HepG2 (cell line): ENCODE data around the gene CTDSP1. TPM values are rescaled to one million over a fixed set of nuclear protein-coding genes. Genes with fewer than 3 reads are reported as not detected.

Experiments used
- ATF7-NPFF ChIP-seq: sonication (generic); formaldehyde crosslinking; IDR thresholded peaks from 2 replicates; pipeline ENCODE4 v1.8.1; 2023; ENCODE audit warnings: mild to moderate bottlenecking, low read depth, missing genetic modification reagents, moderate library complexity
- CEBPZ ChIP-seq: IDR thresholded peaks from 2 replicates; pipeline ENCODE4 v1.6.1; 2012; ENCODE audit warnings: low read length, improper control_type of control experiment
- EHMT2 ChIP-seq: fragments of 200-600 bp; sonication (generic); IDR thresholded peaks from 2 replicates; pipeline ENCODE4 v1.7.0; 2017; ENCODE audit warnings: antibody characterized with exemption, low read depth, low read length, borderline replicate concordance
- HNF1A ChIP-seq, 2 experiments: sonication (generic) in 1 of 2; formaldehyde crosslinking in 1 of 2; IDR thresholded peaks; 2 replicates each; pipeline versions ENCODE4 v1.4.0 to v1.6.1; 2016 to 2020; ENCODE audit warnings: borderline replicate concordance in 1 of 2, low read depth in 1 of 2, mild to moderate bottlenecking in 1 of 2, missing genetic modification reagents in 1 of 2
- KDM5A ChIP-seq: fragments of 200-600 bp; sonication (generic); IDR thresholded peaks from 2 replicates; pipeline ENCODE4 v1.7.0; 2018; ENCODE audit warnings: antibody characterized with exemption, mild to moderate bottlenecking, low read length, borderline replicate concordance
- MATR3 ChIP-seq: sonication (generic); formaldehyde crosslinking; IDR thresholded peaks from 2 replicates; pipeline ENCODE4 v1.4.0; 2020; ENCODE audit warnings: missing genetic modification reagents
- MIER3 ChIP-seq: IDR thresholded peaks from 2 replicates; pipeline ENCODE4 v1.6.1; 2016; ENCODE audit warnings: missing compliant biosample characterization, borderline replicate concordance
- REL ChIP-seq: sonication (generic); formaldehyde crosslinking; conservative IDR thresholded peaks from 2 replicates; pipeline ENCODE4 v1.8.0; 2022; ENCODE audit warnings: mild to moderate bottlenecking, missing genetic modification reagents, moderate library complexity
- RFX1 ChIP-seq: fragments of 450-650 bp; IDR thresholded peaks from 2 replicates; pipeline ENCODE4 v1.6.1; 2017
- TFE3 ChIP-seq: IDR thresholded peaks from 2 replicates; pipeline ENCODE4 v1.6.1; 2016
- ZBED4 ChIP-seq: sonication (generic); formaldehyde crosslinking; IDR thresholded peaks from 2 replicates; pipeline ENCODE4 v1.4.0; 2020; ENCODE audit warnings: missing genetic modification reagents, borderline replicate concordance
- ZNF251 ChIP-seq: sonication (generic); formaldehyde crosslinking; IDR thresholded peaks from 2 replicates; pipeline ENCODE4 v1.9.0; 2021; ENCODE audit warnings: mild to moderate bottlenecking, missing genetic modification reagents
- ZNF274 ChIP-seq: sonication (generic); formaldehyde crosslinking; IDR thresholded peaks from 2 replicates; pipeline ENCODE4 v1.5.1; 2020; ENCODE audit warnings: mild to moderate bottlenecking, missing genetic modification reagents
- ZNF329 ChIP-seq: sonication (generic); formaldehyde crosslinking; IDR thresholded peaks from 2 replicates; pipeline ENCODE4 v1.9.0; 2021; ENCODE audit warnings: low read depth, mild to moderate bottlenecking, missing genetic modification reagents
- ZNF549 ChIP-seq: sonication (generic); formaldehyde crosslinking; IDR thresholded peaks from 2 replicates; pipeline ENCODE4 v1.5.0; 2020; ENCODE audit warnings: missing genetic modification reagents
- polyA plus RNA-seq, 8 experiments: library from polyadenylated mRNA; depleted of rRNA in 3 of 8; stranded (reverse) in 7 of 8; unstranded in 1 of 8; fragments of >200 nt; fragmentation: Illumina TruSeq in 4 of 8; extraction: Trizol in 4 of 8; gene quantifications; 2 replicates each; pipeline versions ENCODE4 v1.2.1 to v1.2.3, GENCODE V29; 2011 to 2016; ENCODE audit warnings: low read depth in 4 of 8, missing spikeins in 1 of 8, mixed read lengths in 1 of 8; ENCODE audit not compliant: insufficient read depth in 1 of 8
- total RNA-seq, 5 experiments: library from RNA; depleted of rRNA; stranded (reverse); fragments of >200 nt; fragmentation: Illumina TruSeq; extraction: Trizol; gene quantifications; 2 replicates each; pipeline ENCODE4 v1.2.3, GENCODE V29; 2016; ENCODE audit warnings: low read depth in 1 of 5

Gene CTDSP1
- total and polyA plus RNA-seq, 2 of the 13 experiments (the other 11 are each of a cell fraction or from before 2014, with no cell fraction given) = 91.0 to 268 TPM

GRCh38 chr2:218406209-218406948, 6.7 kb downstream of the CTDSP1 start (continued):
- TF ChIP-seq TFE3 (CRISPR knock-in tag) = no peak
- no peak for TF ChIP-seq EHMT2
- no peak for TF ChIP-seq MATR3 (CRISPR knock-in tag)
- TF ChIP-seq ZNF251 = no peak
- no peak for TF ChIP-seq RFX1
- peak; percentile 43; the same call in 1 of the 2 replicates for TF ChIP-seq KDM5A
- TF ChIP-seq ZBED4 (CRISPR knock-in tag) = peak; percentile 34
- TF ChIP-seq ZNF549 (CRISPR knock-in tag) = no peak
- TF ChIP-seq ATF7-NPFF (CRISPR knock-in tag) = peak; percentile 2; the same call in 1 of the 2 replicates
- no peak for TF ChIP-seq CEBPZ
- TF ChIP-seq ZNF329 = peak; percentile 63; the same call in 1 of the 2 replicates
- TF ChIP-seq ZNF274 (CRISPR knock-in tag) = no peak
- TF ChIP-seq HNF1A (IDR thresholded peaks at IDR 0.05; ENCODE audit: low read depth) = peak; percentile 9; the same call in 1 of the 2 replicates
- no peak for TF ChIP-seq HNF1A (CRISPR knock-in tag; IDR thresholded peaks at IDR 0.05; ENCODE audit: borderline replicate concordance)
- TF ChIP-seq REL (CRISPR knock-in tag) = no peak
- TF ChIP-seq MIER3 (CRISPR knock-in tag) = peak; percentile 77; the same call in 1 of the 2 replicates
